DOHH2 (cell line): ENCODE data around the gene CEBPE.

Source experiments
- CTCF ChIP-seq: fragments of 200-600 bp; sonication (generic); IDR thresholded peaks from one replicate; pipeline ENCODE4 v1.5.1; 2014; ENCODE audit warnings: antibody characterized with exemption, mild to moderate bottlenecking, low read depth, low read length; ENCODE audit not compliant: poor library complexity, severe bottlenecking
- EZH2phosphoT487 ChIP-seq: fragments of 200-600 bp; sonication (generic); IDR thresholded peaks from 2 replicates; pipeline ENCODE4 v1.6.1; 2017; ENCODE audit warnings: borderline replicate concordance, mild to moderate bottlenecking, antibody characterized with exemption, low read length, moderate library complexity, mixed read lengths

GRCh38 chr14:23115918-23116317 lies 3.1 kb downstream of the CEBPE start:
- TF ChIP-seq CTCF, result no peak
- no peak for TF ChIP-seq EZH2phosphoT487
